Small intestine (tissue), 16 donors: ENCODE measurements around the gene SLC49A3. TPM values are rescaled to one million over a fixed set of nuclear protein-coding genes. Genes with fewer than 3 reads are reported as not detected.
A peak's percentile ranks its signal among the peaks of the same experiment; 100 is the strongest.
"Not testable (repeated sequence)": the region's sequence is repeated elsewhere in the genome, so short reads cannot be mapped to it uniquely, and the experiment has no call there.

Experiments used
- DNase-seq, 2 donors: peaks; one replicate each; pipeline versions ENCODE4 v3.0.0 to v3.0.0-alpha.2; 2013
- FAIRE-seq: peaks from 2 replicates; lab custom pipeline; 2012; peaks lifted over from hg19 to GRCh38; lab: Jason Lieb, UNC
- H3K27ac ChIP-seq, 3 donors: one replicate each; pipeline ENCODE4 v1.5.1; 2013; ENCODE audit warnings: low read length in 2 of 3, mild to moderate bottlenecking in 2 of 3, control low read depth in 1 of 3, inconsistent platforms in 1 of 3, low read depth in 1 of 3, moderate library complexity in 1 of 3
- H3K27me3 ChIP-seq, 3 donors: one replicate each; pipeline ENCODE4 v1.6.1; 2013; ENCODE audit warnings: low read length in 3 of 3, inconsistent platforms in 1 of 3; ENCODE audit not compliant: control insufficient read depth in 3 of 3, insufficient read depth in 3 of 3
- H3K36me3 ChIP-seq, 3 donors: one replicate each; pipeline ENCODE4 v1.6.1; 2013; ENCODE audit warnings: low read length in 3 of 3, inconsistent platforms in 1 of 3, low read depth in 1 of 3, mild to moderate bottlenecking in 1 of 3, moderate library complexity in 1 of 3; ENCODE audit not compliant: control insufficient read depth in 3 of 3, insufficient read depth in 2 of 3
- H3K4me1 ChIP-seq, 3 donors: one replicate each; pipeline ENCODE4 v1.6.1; 2013; ENCODE audit warnings: low read length in 2 of 3, inconsistent platforms in 1 of 3, low read depth in 1 of 3, mild to moderate bottlenecking in 1 of 3, moderate library complexity in 1 of 3; ENCODE audit not compliant: control insufficient read depth in 3 of 3, insufficient read depth in 2 of 3
- H3K4me3 ChIP-seq, 3 donors: one replicate each; pipeline ENCODE4 v1.5.1; 2013; ENCODE audit warnings: low read length in 3 of 3, control low read depth in 1 of 3, inconsistent platforms in 1 of 3, low read depth in 1 of 3, mild to moderate bottlenecking in 1 of 3, moderate library complexity in 1 of 3
- H3K9me3 ChIP-seq, 2 donors: one replicate each; pipeline ENCODE4 v1.6.1; 2013; ENCODE audit warnings: low read depth in 1 of 2, low read length in 1 of 2; ENCODE audit not compliant: control insufficient read depth in 2 of 2, insufficient read depth in 1 of 2
- WGBS, 3 donors: extraction: QIAGEN DNeasy Blood & Tissue Kit; methylation state at CpG; one replicate each; pipeline ENCODE4 v1.1.7; 2013; 5-methylcytosine and 5-hydroxymethylcytosine counted together
- long read RNA-seq, 10 donors: transcript quantifications; one replicate each; lab custom pipeline, GENCODE V29; 2026
- polyA plus RNA-seq, 4 donors: library from polyadenylated mRNA; stranded (reverse) in 3 of 4; unstranded in 1 of 4; fragments of 200-250 nt in 3 of 4; fragments of 120-200 nt in 1 of 4; gene quantifications; one replicate each; pipeline versions ENCODE4 v1.2.1 to v1.2.3, GENCODE V29; 2013
- donor health status: healthy with polysubstance abuse.
- donor health status: control.
- donor health status: control.
- donor health status: Bipolar disorder and iron deficiency.
- donor health status: healthy.

Gene SLC49A3
- 1 to 10 TPM; 3.4 to 7.8 (median 4.6) TPM for polyA plus RNA-seq
- long read RNA-seq, donor 1, result 0 reads
- long read RNA-seq, donor 2, result 0 reads
- long read RNA-seq, donor 3, partial matches to known transcripts, result 56 of 56 reads
- long read RNA-seq, donor 3, other reads (novel, unspliced or antisense), result 0 of 56 reads
- long read RNA-seq, donor 4, result 0 reads
- long read RNA-seq, donor 5, result 0 reads
- long read RNA-seq, donor 6, result 0 reads
- long read RNA-seq, donor 7, result 0 reads
- long read RNA-seq, donor 8, result 0 reads
- long read RNA-seq, donor 9, result 0 reads
- long read RNA-seq, donor 10, partial matches to known transcripts, result 0 of 2 reads
- long read RNA-seq, donor 10, other reads (novel, unspliced or antisense), result 0 of 2 reads

DNA sequence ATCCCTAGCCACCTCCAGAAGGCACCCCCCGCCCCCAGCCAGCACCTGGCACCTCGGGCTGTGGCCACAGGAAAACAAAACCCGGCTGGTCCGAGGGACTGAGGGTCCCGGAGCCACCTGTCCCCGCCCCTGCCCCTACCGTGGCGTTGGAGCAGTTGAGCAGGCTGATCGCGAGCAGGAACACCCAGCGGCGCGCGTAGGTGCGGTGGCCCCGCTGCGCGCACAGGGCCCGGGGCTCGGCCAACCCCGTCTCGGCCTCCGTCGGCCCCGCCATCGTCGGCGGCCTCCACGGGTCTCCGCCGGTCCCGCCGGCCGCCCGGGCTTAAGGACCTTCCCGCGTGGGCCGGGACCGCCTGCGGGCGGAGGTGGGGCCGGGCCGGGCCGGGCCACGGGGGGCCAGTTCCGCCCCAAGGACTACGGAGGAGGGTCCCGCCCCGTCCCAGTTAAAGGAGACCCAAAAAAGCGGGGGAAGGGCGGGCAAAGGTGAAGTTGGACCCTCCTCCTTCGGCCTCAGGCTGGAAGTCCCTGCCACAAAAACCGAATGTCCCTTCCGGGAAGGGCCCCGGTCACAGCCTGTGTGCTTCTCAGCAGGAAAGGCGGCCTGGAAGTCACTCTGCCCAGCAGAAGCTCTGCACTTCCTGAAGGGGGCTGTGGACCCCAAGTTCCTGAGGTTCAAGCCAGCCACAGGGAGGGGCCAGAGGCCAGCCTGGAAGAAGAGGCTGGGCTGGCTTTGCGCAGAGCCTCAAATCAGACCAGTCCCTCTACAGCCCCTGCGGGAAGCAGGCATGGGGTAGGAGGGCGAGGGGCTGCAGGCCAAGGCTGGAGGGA lies at the start of gene SLC49A3:
TSS of gene SLC49A3 (minus strand) at position 298 of the 828 bp plus-strand sequence. CDS start at position 274, 24 bp downstream.
- 10 to 16% (median 14%) methylated on average over 53 to 59 of the region's 59 CpGs for WGBS, 3 donors
- Histone ChIP-seq H3K27ac (peak within 1 kb of the TSS in 2 of 3 donors; percentile 79 to 84), H3K27me3 (peaks cover 0 to 2% (median 0%) of the 10 kb centered on the region in 3 donors), H3K9me3 (no peaks in the 10 kb centered on the region), H3K4me1 (peaks cover 5 to 34% (median 5%) of the 10 kb centered on the region in 3 donors), H3K4me3 (peak within 1 kb of the TSS in 2 of 3 donors; percentile 36 to 49), H3K36me3 (peaks cover 0 to 5% (median 0%) of the 10 kb centered on the region in 3 donors)
- FAIRE-seq (no peak), DNase-seq (peak in 1 of 2 donors; percentile 59)

DNA sequence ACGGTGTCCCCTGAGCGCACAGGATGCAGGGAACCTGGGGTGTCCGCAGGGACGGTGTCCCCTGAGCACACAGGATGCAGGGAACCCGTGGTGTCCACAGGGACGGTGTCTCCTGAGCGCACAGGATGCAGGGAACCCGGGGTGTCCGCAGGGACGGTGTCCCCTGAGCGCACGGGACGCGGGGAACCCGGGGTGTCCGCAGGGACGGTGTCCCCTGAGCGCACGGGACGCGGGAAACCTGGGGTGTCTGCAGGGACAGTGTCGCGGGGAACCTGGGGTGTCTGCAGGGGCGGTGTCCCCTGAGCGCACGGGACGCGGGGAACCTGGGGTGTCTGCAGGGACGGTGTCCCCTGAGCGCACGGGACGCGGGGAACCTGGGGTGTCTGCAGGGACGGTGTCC lies 47.6 kb upstream of the SLC49A3 start:
- not testable (repeated sequence) for H3K27me3 ChIP-seq, H3K4me1 ChIP-seq, DNase-seq, H3K27ac ChIP-seq, H3K9me3 ChIP-seq, H3K4me3 ChIP-seq, FAIRE-seq
- WGBS, 3 donors, result 97 to 99% (median 97%) methylated on average over 23 to 33 of the region's 34 CpGs
- H3K36me3 ChIP-seq, result peaks cover 17 to 79% (median 19%) of the 10 kb centered on the region in 3 donors

DNA sequence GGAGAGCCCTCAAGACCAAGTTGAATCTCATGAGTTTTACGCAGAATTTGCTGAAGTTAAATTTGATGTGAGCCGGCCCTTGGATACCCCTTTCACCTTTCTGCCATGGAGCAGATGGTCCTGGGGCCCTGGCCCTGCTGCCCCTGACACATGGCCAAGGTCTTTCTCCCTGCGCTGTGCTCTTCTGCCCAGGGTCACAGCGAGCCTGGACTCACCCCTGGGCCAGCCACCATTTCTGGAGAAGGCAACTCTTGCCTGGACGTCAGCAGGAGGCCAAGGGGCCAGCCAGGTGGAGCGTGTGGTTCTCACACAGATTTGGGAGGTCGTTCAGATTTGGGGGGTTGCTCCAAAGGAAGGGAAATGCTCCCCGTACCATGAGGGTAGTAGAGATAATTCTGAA lies 46.6 kb upstream of the SLC49A3 start:
- H3K9me3 ChIP-seq, result peaks cover 0 to 4% of the 10 kb centered on the region in 2 donors
- H3K27me3 ChIP-seq, result no peaks in the 10 kb centered on the region
- no peak for FAIRE-seq
- WGBS, 3 donors, result 96 to 97% (median 96%) methylated on average over 8 of the region's 8 CpGs
- no peak overlapping the region for H3K4me3 ChIP-seq
- peaks cover 19 to 78% (median 21%) of the 10 kb centered on the region in 3 donors for H3K36me3 ChIP-seq
- peaks cover 0 to 7% (median 0%) of the 10 kb centered on the region in 3 donors for H3K4me1 ChIP-seq
- no peak for DNase-seq
- H3K27ac ChIP-seq, result no peak overlapping the region

DNA sequence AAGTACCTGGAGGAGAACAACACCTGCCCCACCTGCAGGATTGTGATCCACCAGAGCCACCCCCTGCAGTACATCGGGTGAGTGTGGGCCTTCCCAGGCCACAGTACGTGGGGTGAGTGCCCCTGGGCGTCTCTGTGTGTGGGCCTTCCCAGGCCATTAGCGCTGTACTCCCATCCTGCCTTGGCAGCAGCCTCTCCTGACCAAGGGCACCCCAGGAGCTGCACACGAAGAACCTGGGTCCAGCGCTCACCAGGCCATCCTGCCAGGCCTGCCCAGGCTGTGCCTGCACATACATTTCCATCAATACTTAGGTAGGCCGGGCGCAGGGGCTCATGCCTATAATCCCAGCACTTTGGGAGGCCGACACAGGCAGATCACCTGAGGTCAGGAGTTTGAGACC lies 46.0 kb upstream of the SLC49A3 start:
- DNase-seq, result no peak
- FAIRE-seq, result no peak
- H3K36me3 ChIP-seq, result peaks cover 19 to 78% (median 19%) of the 10 kb centered on the region in 3 donors
- no peak overlapping the region for H3K27ac ChIP-seq
- H3K4me1 ChIP-seq, result peaks cover 0 to 7% (median 0%) of the 10 kb centered on the region in 3 donors
- no peaks in the 10 kb centered on the region for H3K27me3 ChIP-seq
- H3K4me3 ChIP-seq, result no peak overlapping the region
- H3K9me3 ChIP-seq, result peaks cover 0 to 4% of the 10 kb centered on the region in 2 donors
- 94 to 95% (median 95%) methylated on average over 9 of the region's 9 CpGs for WGBS, 3 donors

DNA sequence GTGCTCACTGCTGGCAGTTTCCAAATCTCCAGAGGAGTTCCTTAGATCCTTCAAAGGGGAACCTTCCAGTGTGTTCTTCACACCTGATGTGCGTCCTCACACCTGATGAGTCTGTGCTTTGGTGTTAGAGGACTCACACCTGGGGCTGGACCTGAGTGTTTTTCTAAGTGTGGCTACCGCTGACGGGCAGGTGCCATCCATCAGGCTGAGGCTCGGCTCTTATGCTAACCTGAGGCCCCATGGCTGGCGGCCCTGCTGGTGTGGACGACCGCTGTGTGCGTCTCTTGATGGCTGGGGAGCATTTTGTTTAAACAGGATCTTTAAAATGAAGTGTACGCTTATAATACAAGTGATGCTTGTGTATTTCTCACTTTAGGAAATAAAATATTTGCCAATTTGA lies 45.1 kb upstream of the SLC49A3 start:
- DNase-seq (no peak), FAIRE-seq (no peak)
- 93 to 95% (median 94%) methylated on average over 9 of the region's 9 CpGs for WGBS, 3 donors
- Histone ChIP-seq H3K4me3 (no peak overlapping the region), H3K4me1 (peaks cover 0 to under 1% (median 0%) of the 10 kb centered on the region in 3 donors), H3K27ac (no peak overlapping the region), H3K36me3 (peaks cover 17 to 72% (median 19%) of the 10 kb centered on the region in 3 donors), H3K27me3 (no peaks in the 10 kb centered on the region), H3K9me3 (peaks cover 0 to 4% of the 10 kb centered on the region in 2 donors)

DNA sequence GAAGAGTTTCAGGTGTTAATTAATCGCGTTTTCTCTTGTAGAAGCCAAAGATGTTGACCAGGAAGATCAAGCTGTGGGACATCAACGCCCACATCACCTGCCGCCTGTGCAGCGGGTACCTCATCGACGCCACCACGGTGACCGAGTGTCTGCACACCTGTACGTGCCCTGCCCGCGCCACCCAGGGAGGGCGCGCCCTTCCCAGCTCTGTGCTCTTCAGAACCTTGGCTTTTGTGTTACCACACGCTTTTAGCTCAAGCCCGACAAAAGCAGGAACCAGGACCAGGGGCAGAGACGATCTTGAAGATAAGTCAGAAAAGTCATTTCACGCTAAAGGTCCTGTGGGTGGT lies 44.7 kb upstream of the SLC49A3 start:
- Histone ChIP-seq H3K9me3 (peaks cover 0 to 4% of the 10 kb centered on the region in 2 donors), H3K36me3 (peaks cover 17 to 72% (median 19%) of the 10 kb centered on the region in 3 donors), H3K27ac (no peak overlapping the region), H3K27me3 (no peaks in the 10 kb centered on the region), H3K4me3 (no peak overlapping the region), H3K4me1 (no peaks in the 10 kb centered on the region)
- FAIRE-seq (no peak), DNase-seq (no peak)
- WGBS, 3 donors, result 93 to 94% (median 93%) methylated on average over 17 to 18 of the region's 18 CpGs

DNA sequence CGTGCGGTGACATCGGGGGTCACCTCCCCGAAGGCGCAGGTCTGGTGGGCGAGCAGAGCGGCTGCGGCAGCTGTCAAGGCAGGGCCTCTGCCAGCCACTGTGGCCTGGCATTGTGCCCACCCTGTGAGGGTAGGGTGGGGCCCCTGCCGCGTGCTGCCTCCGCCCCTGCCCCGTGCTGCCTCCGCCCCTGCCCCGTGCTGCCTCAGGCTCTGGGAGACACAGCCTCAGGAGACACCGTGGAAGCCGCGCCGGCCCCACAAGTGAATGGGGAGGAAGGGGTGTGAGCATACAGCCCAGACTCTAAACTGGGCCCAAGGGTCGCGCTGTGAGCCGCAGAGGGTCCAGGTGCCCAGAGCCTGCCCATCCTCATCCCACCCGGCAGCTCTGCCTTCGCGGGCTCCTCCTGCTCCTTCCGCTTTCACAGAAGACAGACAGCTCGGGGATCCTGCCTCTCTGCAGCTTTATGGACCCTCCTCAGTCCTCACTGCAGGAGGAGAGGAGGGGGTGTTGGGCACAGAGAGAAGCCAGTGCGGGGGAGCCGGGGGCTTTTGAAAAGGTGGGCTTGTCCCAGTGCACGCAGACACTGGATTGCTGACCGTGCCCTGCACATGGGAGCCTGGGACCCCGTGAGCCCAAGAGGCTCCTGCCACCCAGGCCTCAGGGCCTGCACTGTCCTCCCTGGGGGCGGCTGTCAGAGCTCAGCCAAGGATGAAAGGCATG lies 44.1 kb upstream of the SLC49A3 start:
- H3K36me3 ChIP-seq, result peaks cover 17 to 72% (median 19%) of the 10 kb centered on the region in 3 donors
- H3K4me1 ChIP-seq, result no peaks in the 10 kb centered on the region
- DNase-seq (peak in 1 of 2 donors; percentile 29), FAIRE-seq (no peak)
- H3K27ac ChIP-seq, result no peak overlapping the region
- H3K9me3 ChIP-seq, result peaks cover 0 to 4% of the 10 kb centered on the region in 2 donors
- no peaks in the 10 kb centered on the region for H3K27me3 ChIP-seq
- H3K4me3 ChIP-seq, result no peak overlapping the region
- WGBS, 3 donors, result 63 to 86% (median 80%) methylated on average over 27 to 32 of the region's 32 CpGs

DNA sequence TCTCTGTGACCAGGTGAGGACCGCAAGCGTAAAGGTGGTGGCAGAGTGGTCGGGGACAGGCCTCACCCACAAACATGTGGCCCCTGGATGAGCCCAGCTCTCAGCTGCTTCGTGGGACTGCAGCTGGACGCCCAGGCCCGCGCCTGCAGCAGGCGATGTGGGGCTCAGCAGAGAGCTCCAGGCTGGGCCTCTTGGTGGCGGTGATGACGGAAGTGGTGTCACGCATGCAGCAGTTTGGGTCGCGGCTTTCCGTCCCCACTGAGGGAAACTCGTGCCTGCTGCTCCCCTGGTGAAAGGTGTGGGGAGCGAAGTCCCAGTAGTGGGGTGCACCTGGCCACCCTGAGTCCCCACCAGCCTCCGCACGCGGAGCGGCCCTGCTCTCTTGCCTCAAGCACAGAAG lies 43.5 kb upstream of the SLC49A3 start:
- Histone ChIP-seq H3K4me1 (no peaks in the 10 kb centered on the region), H3K4me3 (no peak overlapping the region), H3K27me3 (no peaks in the 10 kb centered on the region), H3K27ac (no peak overlapping the region), H3K36me3 (peaks cover 17 to 70% (median 19%) of the 10 kb centered on the region in 3 donors), H3K9me3 (peaks cover 0 to 4% of the 10 kb centered on the region in 2 donors)
- FAIRE-seq (no peak), DNase-seq (no peak)
- WGBS, 3 donors, result 78 to 94% (median 85%) methylated on average over 20 of the region's 20 CpGs
